HCT116 (cell line): ENCODE data around the gene E4F1. TPM values are rescaled to one million over a fixed set of nuclear protein-coding genes. Genes with fewer than 3 reads are reported as not detected.

ENCODE experiments used
- ATAC-seq: fragments of 200-7000 bp; cut with Tn5 transposase; 2 replicates; pipeline ENCODE4 v1.9.1; 2020; ENCODE audit warnings: mild to moderate bottlenecking, moderate library complexity
- BruUV-seq: library from RNA; stranded (reverse); fragments of 400-500 nt; replicated peaks from 2 replicates; lab custom pipeline; 2021; lab: Mats Ljungman, UMichigan
- CTCF ChIA-PET: fragments of 300-600 bp; sonication (Branson Sonifier 250); formaldehyde crosslinking; loops from one replicate; lab custom pipeline; 2021; ENCODE audit warnings: antibody characterized with exemption; lab: Charles Lee
- POLR2A ChIA-PET: fragments of 300-600, 350-600 bp; sonication (Branson Sonifier 250); formaldehyde crosslinking; loops from one replicate; lab custom pipeline; 2021; ENCODE audit warnings: antibody characterized with exemption; lab: Charles Lee
- RAD21 ChIA-PET, 2 experiments: fragments of 300-600 bp; sonication (Branson Sonifier 250); formaldehyde crosslinking; loops; one replicate each; lab custom pipeline; 2023; ENCODE audit warnings: low total read pairs in 2 of 2; ENCODE audit not compliant: uncharacterized antibody in 2 of 2, unreplicated experiment in 2 of 2, low non-redundant PET in 1 of 2; lab: Charles Lee
- DNase-seq: peaks from one replicate; pipeline ENCODE4 v3.0.0-alpha.2; 2010; ENCODE audit warnings: low read depth, low spot score
- H2AFZ ChIP-seq: fragments of 200-600 bp; shearing (Covaris generic), sonication (generic); 2 replicates; pipeline ENCODE4 v1.6.1; 2017; ENCODE audit warnings: low read depth, mixed run types, mixed read lengths, antibody characterized with exemption, low read length; ENCODE audit not compliant: poor library complexity, severe bottlenecking
- H3K27ac ChIP-seq: 2 replicates; pipeline ENCODE4 v1.5.1; 2012; ENCODE audit warnings: low read depth, low read length
- H3K27me3 ChIP-seq: fragments of 200-600 bp; sonication (generic); 2 replicates; pipeline ENCODE4 v1.6.1; 2016; ENCODE audit warnings: mixed run types, low read length, mixed read lengths; ENCODE audit not compliant: insufficient read depth
- H3K36me3 ChIP-seq, 2 experiments: fragments of 200-500 bp in 1 of 2; fragments of 200-600 bp in 1 of 2; sonication (Bioruptor generic) in 1 of 2; sonication (generic) in 1 of 2; 2 replicates each; pipeline versions ENCODE4 v1.5.1 to v1.6.1; 2014 to 2016; ENCODE audit warnings: low read length in 2 of 2, inconsistent platforms in 1 of 2, mixed read lengths in 1 of 2, mixed run types in 1 of 2; ENCODE audit not compliant: insufficient read depth in 2 of 2, control insufficient read depth in 1 of 2
- H3K4me1 ChIP-seq, 2 experiments: fragments of 200-600 bp in 1 of 2; sonication (generic) in 1 of 2; 2 replicates each; pipeline versions ENCODE4 v1.5.1 to v1.6.1; 2012 to 2017; ENCODE audit warnings: low read length in 2 of 2, inconsistent platforms in 1 of 2, mild to moderate bottlenecking in 1 of 2, mixed read lengths in 1 of 2, mixed run types in 1 of 2, moderate library complexity in 1 of 2; ENCODE audit not compliant: insufficient read depth in 2 of 2, control insufficient read depth in 1 of 2
- H3K4me2 ChIP-seq: fragments of 200-600 bp; sonication (generic); 2 replicates; pipeline ENCODE4 v1.6.1; 2017; ENCODE audit warnings: mixed run types, low read length, mixed read lengths
- H3K4me3 ChIP-seq, 2 experiments: fragments of 200-600 bp in 1 of 2; sonication (generic) in 1 of 2; replicated peaks in 1 of 2; 2 replicates each; pipeline ENCODE4 v1.5.1; 2011 to 2016; ENCODE audit warnings: low read length in 2 of 2, control low read depth in 1 of 2, low read depth in 1 of 2, mild to moderate bottlenecking in 1 of 2, mixed read lengths in 1 of 2, mixed run types in 1 of 2
- H3K79me2 ChIP-seq: fragments of 200-600 bp; sonication (generic); 2 replicates; pipeline ENCODE4 v1.6.1; 2017; ENCODE audit warnings: mild to moderate bottlenecking, mixed run types, low read length, moderate library complexity, mixed read lengths; ENCODE audit not compliant: insufficient read depth
- H3K9ac ChIP-seq: fragments of 200-600 bp; sonication (generic); 2 replicates; pipeline ENCODE4 v1.6.1; 2016; ENCODE audit warnings: low read length, mixed read lengths
- H3K9me2 ChIP-seq: fragments of 200-600 bp; sonication (generic), shearing (Covaris generic); 2 replicates; pipeline ENCODE4 v1.6.1; 2017; ENCODE audit warnings: mixed run types, mild to moderate bottlenecking, moderate library complexity; ENCODE audit not compliant: insufficient read depth
- H3K9me3 ChIP-seq, 2 experiments: fragments of 200-500 bp in 1 of 2; fragments of 200-600 bp in 1 of 2; sonication (Bioruptor generic) in 1 of 2; sonication (generic) in 1 of 2; 2 replicates each; pipeline ENCODE4 v1.6.1; 2014 to 2017; ENCODE audit warnings: low read length in 2 of 2, mixed read lengths in 2 of 2, inconsistent platforms in 1 of 2, low read depth in 1 of 2, mild to moderate bottlenecking in 1 of 2, mixed run types in 1 of 2, moderate library complexity in 1 of 2; ENCODE audit not compliant: control insufficient read depth in 1 of 2, insufficient read depth in 1 of 2
- H4K20me1 ChIP-seq: fragments of 200-600 bp; sonication (generic), shearing (Covaris generic); 2 replicates; pipeline ENCODE4 v1.6.1; 2017; ENCODE audit warnings: mixed run types, mild to moderate bottlenecking, moderate library complexity; ENCODE audit not compliant: insufficient read depth
- CBX3 ChIP-seq: IDR thresholded peaks from 2 replicates; pipeline ENCODE4 v1.6.1; 2012; ENCODE audit warnings: low read depth
- CEBPB ChIP-seq: IDR thresholded peaks from 2 replicates; pipeline ENCODE4 v1.6.1; 2012; ENCODE audit warnings: low read depth
- ELF1 ChIP-seq: IDR thresholded peaks from 2 replicates; pipeline ENCODE4 v1.6.1; 2012; ENCODE audit warnings: low read depth, borderline replicate concordance
- EZH2phosphoT487 ChIP-seq: fragments of 200-600 bp; IDR thresholded peaks from 2 replicates; pipeline ENCODE4 v1.6.1; 2018; ENCODE audit warnings: antibody characterized with exemption, borderline replicate concordance
- JUND ChIP-seq: IDR thresholded peaks from 2 replicates; pipeline ENCODE4 v1.6.1; 2012
- POLR2AphosphoS5 ChIP-seq: IDR thresholded peaks from 2 replicates; pipeline ENCODE4 v1.6.1; 2011; ENCODE audit warnings: mild to moderate bottlenecking, low read depth, low read length, moderate library complexity
- RAD21 ChIP-seq: IDR thresholded peaks from 2 replicates; pipeline ENCODE4 v1.6.1; 2012; ENCODE audit warnings: low read depth, mild to moderate bottlenecking
- REST ChIP-seq: IDR thresholded peaks from 2 replicates; pipeline ENCODE4 v1.6.1; 2012; ENCODE audit warnings: low read depth
- TCF7L2 ChIP-seq: IDR thresholded peaks from 2 replicates; pipeline ENCODE4 v1.7.0; 2011; ENCODE audit warnings: borderline replicate concordance, inconsistent platforms; ENCODE audit not compliant: insufficient read depth, insufficient read length; ENCODE audit errors: extremely low read depth
- ZBTB33 ChIP-seq: IDR thresholded peaks from 2 replicates; pipeline ENCODE4 v1.6.1; 2011; ENCODE audit warnings: mild to moderate bottlenecking, low read length, moderate library complexity; ENCODE audit not compliant: insufficient replicate concordance; ENCODE audit errors: extremely low read depth
- ZFX ChIP-seq: fragments of 450-650 bp; IDR thresholded peaks from 2 replicates; pipeline ENCODE4 v1.6.1; 2017
- ZNF274 ChIP-seq: fragments of 200-500 bp; sonication (Bioruptor generic); IDR thresholded peaks from 2 replicates; pipeline ENCODE4 v1.6.1; 2014; ENCODE audit warnings: mild to moderate bottlenecking, low read depth, low read length, inconsistent platforms
- intact Hi-C: fragments of 100-400 bp; cut with micrococcal nuclease; formaldehyde crosslinking; loops from 2 replicates; pipeline ENCODE4 v1.10.0; 2022
- total RNA-seq: library from RNA; stranded (reverse); gene quantifications from one replicate; pipeline ENCODE4 v1.2.1, GENCODE V29; 2021; ENCODE audit not compliant: unreplicated experiment
- TF ChIP-seq, protein P1 (sequence below): IDR thresholded peaks from 2 replicates; pipeline ENCODE4 v1.6.1; 2012

E4F1 gene
- total RNA-seq, 1 experiment from 2014 or later = 40.7 TPM

DNA sequence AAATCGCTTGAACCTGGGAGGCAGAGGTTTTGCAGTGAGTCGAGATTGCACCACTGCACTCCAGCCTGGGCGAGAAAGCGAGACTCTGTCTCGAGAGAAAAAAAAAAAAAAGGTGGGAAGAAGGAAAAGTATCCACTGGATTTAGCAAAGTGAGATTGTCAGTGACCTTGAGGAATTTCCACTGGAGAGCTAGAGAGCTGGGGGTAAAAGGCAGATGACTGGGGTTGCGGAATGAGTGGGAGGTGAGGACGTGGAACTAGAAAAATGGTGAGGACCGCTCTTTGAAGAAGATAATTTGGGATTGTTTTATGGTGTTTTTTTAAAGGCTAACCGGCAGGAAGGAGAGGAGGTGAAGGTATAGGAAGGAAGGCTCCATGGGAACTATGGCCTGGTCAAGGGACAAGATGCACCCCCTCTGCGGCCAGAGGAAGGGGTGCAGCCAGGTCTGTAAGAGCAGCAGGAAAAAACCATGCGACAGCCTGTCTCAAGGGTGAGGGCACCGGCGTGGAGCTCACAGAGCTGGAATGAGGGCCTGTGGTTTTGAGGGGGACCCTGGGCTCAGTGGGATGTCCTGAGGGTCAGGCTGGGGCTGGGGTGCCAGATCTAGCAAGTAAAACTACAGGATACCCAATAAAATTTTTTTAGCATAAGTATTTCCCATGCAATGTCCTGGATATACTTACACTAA lies 18.8 kb upstream of the E4F1 start (continued):
- no peak for TF ChIP-seq CEBPB
- TF ChIP-seq JUND = no peak
- no peak for TF ChIP-seq ELF1
- no peak for TF ChIP-seq EZH2phosphoT487
- TF ChIP-seq CBX3 = no peak
- TF ChIP-seq ZFX = no peak
- TF ChIP-seq RAD21 = no peak
- no peak for TF ChIP-seq ZBTB33
- TF ChIP-seq ZNF274 = no peak

DNA sequence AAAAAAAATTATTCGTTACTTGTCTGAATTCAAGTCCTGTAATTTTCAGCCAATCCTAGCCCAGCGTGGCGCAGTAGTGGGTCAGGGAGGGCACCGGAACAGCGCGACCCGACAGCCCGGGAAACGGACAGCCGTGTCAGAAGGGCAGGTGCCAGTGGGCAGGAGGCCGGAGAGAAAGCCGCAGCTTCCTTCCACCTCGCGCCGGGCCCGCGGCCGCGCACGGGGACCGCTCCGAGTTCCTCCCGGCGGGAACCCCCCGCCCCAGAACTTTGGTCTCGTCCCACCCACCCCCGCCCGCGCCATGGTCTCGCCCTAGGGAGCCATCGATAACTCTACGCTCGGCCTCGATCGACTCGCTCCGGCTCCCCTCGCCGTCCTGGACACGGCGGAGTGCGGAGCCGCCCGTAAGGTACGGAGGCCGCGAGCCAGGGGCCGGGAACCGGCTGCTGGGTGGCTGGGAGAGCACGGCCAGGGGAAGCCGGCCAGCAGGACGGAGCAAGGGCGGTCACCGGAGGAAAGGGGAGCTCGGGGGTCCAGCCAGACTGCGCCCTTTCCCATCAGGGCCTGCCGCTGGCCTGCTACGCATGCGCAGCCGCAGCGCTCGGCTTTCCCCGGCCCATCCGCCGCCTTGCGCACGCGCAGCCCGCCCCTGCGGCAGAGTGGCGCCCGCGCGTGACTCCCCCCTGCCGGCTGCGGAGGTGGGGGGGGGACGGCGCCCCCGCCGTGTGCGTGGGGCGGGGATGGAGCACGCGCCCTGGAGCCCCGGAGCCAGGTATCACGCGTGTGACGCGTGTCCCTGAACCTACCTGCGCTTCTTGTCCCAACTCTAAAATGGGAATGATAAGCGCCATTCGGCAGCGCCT lies 18.1 kb upstream of the E4F1 start, which contains the start of gene MLST8:
Gene MLST8 (plus strand): TSS at position 351 of the 863 bp plus-strand sequence. CDS start 632 bp downstream, outside the sequence.
- peak within 1 kb of the TSS; percentile 94 for H3K27ac ChIP-seq
- ChIA-PET CTCF (interaction anchor here (3.0 kb wide), 1 partner anchor 10 kb away, joined by 11 read pairs; no protein-coding TSS in a partner anchor), POLR2A (interaction anchor here (0.8 to 1.0 kb wide), 4 partner anchors 11 to 264 kb away, joined by 3 to 4 read pairs (median 3); partner anchors contain the start of genes RPS2 and TRAF7), RAD21 (interaction anchor here in 1 of 2 experiments (0.6 kb wide), 1 partner anchor 230 kb away, joined by 3 read pairs; no protein-coding TSS in a partner anchor)
- no peaks in the 10 kb centered on the region for H3K9me3 ChIP-seq
- intact Hi-C loops = no loop called here
- peak within 1 kb of the TSS; percentile 81 for H3K9ac ChIP-seq
- BruUV-seq = no TSS peak
- no peak within 1 kb of the TSS for H2AFZ ChIP-seq
- H3K27me3 ChIP-seq = no peaks in the 10 kb centered on the region
- H3K4me2 ChIP-seq = peak within 1 kb of the TSS; percentile 99
- H3K4me1 ChIP-seq = peaks cover 5 to 23% of the 10 kb centered on the region in 2 experiments
- peaks cover 4 to 19% of the 10 kb centered on the region in 2 experiments; a peak in 3 of 4 replicates for H3K36me3 ChIP-seq
- DNase-seq (peak; percentile 78), ATAC-seq (peak; percentile 75)
- H3K9me2 ChIP-seq = no peaks in the 10 kb centered on the region
- H3K4me3 ChIP-seq = peak within 1 kb of the TSS; percentile 81 to 86
- H3K79me2 ChIP-seq = peaks cover 23% of the 10 kb centered on the region
- H4K20me1 ChIP-seq = no peaks in the 10 kb centered on the region
- TF ChIP-seq POLR2AphosphoS5 (peak; percentile 87), TCF7L2 (peak; percentile 36), RAD21 (no peak), ZBTB33 (peak; percentile 37), REST (no peak), CEBPB (no peak)
- TF ChIP-seq, protein P1, sequence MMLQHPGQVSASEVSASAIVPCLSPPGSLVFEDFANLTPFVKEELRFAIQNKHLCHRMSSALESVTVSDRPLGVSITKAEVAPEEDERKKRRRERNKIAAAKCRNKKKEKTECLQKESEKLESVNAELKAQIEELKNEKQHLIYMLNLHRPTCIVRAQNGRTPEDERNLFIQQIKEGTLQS = no peak
